Body of pancreas (tissue), 4 donors: ENCODE results near the gene OTULINL.

Source experiments
- CTCF ChIP-seq, 7 experiments: fragments of 450-650 bp in 4 of 7; fragments of 200-600 bp in 3 of 7; sonication (generic) in 3 of 7; IDR thresholded peaks; one replicate each; pipeline ENCODE4 v1.5.1; 2016 to 2019; ENCODE audit warnings: antibody characterized with exemption in 7 of 7
- POLR2A ChIP-seq, 3 donors: fragments of 450-650 bp; IDR thresholded peaks; one replicate each; pipeline ENCODE4 v1.6.1; 2016; ENCODE audit warnings: antibody characterized with exemption in 3 of 3, mild to moderate bottlenecking in 2 of 3

GRCh38 chr5:14581891-14582796, 552 bp downstream of the OTULINL start:
- TF ChIP-seq CTCF (IDR thresholded peaks at IDR 0.05) (peak in 5 of 7 experiments; percentile 20 to 47 (median 39)), POLR2A (IDR thresholded peaks at IDR 0.05) (peak in 2 of 3 donors; percentile 46 to 51)
